GM19395 (cell line): ENCODE measurements around the gene NANP.
"Not testable (repeated sequence)": the region's sequence is repeated elsewhere in the genome, so short reads cannot be mapped to it uniquely, and the experiment has no call there.

Experiments
- ATAC-seq: cut with Tn5 transposase; IDR thresholded peaks from one replicate; pipeline ENCODE4 v1.9.1; 2021; ENCODE audit warnings: mild to moderate bottlenecking, moderate library complexity; ENCODE audit not compliant: unreplicated experiment

Gene NANP

DNA sequence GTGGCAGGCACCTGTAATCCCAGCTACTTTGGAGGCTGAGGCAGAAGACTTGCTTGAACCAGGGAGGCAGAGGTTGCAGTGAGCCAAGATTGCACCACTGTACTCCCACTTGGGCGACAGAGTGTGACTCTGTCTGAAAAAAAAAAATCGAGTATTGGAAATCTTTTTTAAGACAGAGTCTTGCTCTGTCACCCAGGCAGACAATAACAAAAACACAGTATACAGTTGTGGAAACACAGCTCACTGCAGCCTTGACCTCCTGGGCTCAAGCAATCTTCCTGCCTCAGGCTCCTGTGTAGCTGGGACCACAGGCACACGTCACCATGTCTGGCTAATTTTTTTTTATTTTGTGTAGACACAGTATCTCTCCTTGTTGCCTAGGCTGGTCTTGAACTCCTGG lies 15.0 kb downstream of the NANP start:
- no peak for ATAC-seq

- no peak for ATAC-seq
These were observed 17.6 kb downstream of the NANP start for GRCh38 chr20:25606094-25606695.

GRCh38 chr20:25605148-25605547 lies 18.7 kb downstream of the NANP start:
- ATAC-seq: no peak

- no peak for ATAC-seq
These were observed 19.2 kb downstream of the NANP start for GRCh38 chr20:25604611-25605010.

DNA sequence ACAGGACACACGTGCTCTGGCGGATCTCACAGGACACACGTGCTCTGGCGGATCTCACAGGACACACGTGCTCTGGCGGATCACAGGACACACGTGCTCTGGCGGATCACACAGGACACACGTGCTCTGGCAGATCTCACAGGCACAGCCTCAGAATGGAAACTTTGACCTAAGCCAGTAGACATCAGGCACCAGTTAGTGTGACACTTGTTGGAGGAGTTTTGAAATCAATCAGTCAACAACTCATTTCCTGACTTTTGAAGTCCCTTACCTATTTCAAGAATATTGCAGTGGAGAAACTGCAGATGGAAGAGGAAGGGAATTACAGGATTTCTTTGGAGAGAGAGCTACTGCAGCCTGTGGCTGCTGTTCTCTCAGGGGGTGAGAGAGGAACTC lies 20.9 kb downstream of the NANP start:
- not testable (repeated sequence) for ATAC-seq

DNA sequence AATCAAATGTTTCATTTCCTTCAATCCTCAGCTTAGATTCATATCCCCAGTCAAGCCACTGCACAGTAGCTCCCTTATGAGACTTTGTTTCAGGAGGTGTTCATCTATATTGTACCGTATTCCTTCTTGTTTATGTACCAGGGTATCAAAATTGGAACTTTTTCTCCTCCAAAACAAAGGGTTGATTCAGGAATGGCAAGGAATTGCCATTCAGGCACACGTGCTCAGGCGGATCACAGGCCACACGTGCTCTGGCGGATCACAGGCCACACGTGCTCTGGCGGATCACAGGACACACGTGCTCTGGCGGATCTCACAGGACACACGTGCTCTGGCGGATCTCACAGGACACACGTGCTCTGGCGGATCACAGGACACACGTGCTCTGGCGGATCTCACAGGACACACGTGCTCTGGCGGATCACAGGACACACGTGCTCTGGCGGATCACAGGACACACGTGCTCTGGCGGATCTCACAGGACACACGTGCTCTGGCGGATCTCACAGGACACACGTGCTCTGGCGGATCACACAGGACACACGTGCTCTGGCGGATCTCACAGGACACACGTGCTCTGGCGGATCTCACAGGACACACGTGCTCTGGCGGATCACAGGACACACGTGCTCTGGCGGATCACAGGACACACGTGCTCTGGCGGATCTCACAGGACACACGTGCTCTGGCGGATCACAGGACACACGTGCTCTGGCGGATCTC lies 21.5 kb downstream of the NANP start:
- ATAC-seq: not testable (repeated sequence)

- ATAC-seq: no peak
These were observed 22.2 kb downstream of the NANP start for GRCh38 chr20:25601659-25602058.

GRCh38 chr20:25600632-25601031 lies 23.2 kb downstream of the NANP start:
- no peak for ATAC-seq

DNA sequence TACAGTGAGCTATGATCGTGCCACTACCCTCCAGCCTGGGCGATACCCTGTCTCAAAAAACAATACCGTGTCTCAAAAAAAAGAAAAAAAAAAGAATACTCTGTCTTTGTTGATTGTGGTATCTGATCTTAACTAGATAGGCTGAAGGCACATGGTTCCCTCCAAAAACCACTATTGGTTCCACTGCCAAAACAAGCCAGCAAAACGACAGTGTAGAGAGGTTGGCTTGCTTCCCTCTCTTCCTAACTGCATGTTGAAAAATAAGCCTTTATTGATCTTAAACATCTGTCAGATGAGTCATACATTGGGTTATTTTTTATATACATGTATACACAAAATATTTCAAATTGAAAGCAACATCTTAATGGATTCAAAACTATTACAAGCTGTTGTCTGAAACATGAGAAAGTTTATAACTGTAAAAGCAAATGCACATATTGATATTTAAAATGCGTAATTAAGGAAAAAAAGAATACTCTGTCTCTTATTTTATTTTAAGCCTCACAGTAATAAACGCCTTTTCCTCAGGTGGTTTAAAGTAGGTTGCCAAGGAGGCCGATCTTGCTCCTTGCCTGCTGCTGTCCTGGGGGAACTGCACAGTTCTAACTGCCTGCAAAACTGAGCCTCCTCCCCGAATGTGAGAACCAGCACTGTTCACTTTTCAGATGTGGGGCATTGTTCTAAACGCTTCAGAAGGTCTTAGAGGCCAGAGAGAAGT lies 31.5 kb downstream of the NANP start:
- no peak for ATAC-seq

DNA sequence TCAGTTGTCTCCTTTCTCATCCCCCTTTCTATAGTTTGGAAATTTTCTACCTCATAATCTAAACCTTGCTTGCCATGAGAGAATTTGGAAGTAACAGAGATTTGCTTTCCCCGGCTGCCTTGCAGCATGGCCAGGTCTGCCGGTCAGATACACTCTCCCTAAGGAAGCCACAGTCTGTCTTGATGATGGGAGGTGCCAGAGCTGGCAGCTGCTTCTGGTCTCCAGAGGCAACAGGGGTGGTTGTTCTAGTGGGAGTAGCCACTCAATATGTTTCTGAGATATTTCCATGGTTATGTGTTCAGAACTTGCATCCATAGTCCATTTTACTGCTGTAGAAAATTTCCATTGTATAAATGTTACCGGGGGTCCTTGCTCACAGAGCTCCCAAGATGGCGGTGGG lies 33.0 kb downstream of the NANP start:
- ATAC-seq: not testable (repeated sequence)

GRCh38 chr20:25588491-25588890 lies 35.3 kb downstream of the NANP start:
- ATAC-seq: no peak

DNA sequence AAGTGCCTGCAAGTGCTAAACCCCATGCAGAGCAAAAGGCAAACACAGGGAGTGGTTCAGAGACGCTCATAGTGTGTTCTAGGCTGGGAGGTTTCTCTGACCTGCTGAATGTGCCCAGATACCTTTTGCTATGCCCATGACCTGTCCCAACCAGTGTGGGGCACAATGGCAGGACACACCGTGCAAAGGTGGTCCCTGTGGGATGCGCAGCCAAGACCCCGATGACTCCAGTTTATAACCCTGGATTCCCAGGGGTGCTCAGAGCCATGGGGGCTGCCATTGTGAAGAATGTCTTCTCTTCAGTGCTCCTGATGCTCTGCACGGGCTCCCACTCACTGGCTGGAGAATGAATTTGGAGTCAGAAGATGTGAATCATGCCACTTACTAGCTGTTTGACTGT lies 36.3 kb downstream of the NANP start:
- ATAC-seq: no peak

DNA sequence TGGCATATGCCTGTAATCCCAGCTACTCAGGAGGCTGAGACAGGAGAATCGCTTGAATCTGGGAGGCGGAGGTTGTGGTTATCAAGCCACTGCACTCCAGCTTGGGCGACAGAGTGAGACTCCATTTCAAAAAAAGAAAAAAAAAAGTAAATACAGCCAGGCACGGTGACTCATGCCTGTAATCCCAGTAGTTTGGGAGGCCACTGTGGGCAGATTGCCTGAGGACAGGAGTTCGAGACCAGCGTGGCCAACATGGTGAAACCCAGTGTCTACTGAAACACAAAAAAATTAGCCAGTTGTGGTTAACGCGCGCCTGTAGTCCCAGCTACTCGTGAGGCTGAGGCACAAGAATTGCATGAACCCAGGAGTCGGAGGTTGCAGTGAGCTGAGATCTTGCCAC lies 36.9 kb downstream of the NANP start:
- ATAC-seq: no peak

- peak; percentile 81 for ATAC-seq
These were observed 38.7 kb downstream of the NANP start, which contains the start of gene NINL for GRCh38 chr20:25584905-25585704. Gene NINL, minus strand, starts transcription at chr20:25585531. Its CDS starts 58,944 bp downstream, at chr20:25526587.

- ATAC-seq: not testable (repeated sequence)
These were observed 40.2 kb downstream of the NANP start for GRCh38 chr20:25583607-25584006.

GRCh38 chr20:25580711-25581110 lies 43.1 kb downstream of the NANP start:
- ATAC-seq: no peak

DNA sequence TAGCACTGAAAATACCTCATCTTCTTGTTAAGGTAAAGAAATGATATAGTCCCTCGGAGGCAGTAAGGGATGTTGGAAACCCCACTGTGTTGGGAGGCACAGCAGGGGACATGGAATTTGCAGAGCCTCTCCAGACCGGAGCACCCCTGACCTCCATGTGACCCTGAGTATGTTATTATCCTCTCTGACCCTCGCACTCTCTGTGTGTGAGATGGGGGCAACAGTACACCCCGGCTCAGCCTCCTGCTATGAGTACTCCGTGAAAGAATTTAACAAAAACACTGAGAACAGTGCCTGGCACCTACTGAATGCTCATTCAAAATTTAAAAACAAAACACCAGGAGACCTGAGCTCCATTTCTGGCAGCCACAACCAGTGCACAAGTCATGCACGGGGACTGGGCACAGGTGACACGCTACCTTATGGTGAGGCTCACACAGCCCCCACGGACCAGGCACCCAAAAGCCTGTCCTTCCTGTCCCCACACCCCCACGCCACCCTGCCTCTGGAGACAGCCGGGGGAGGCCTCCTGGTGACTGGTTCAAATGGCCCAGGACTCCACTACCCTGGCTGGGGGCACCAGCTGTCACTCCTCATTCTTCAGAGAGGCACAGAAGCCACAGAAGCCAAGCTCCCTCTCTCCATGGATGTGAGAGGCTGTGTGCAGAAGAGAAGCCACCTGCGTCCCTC lies 44.6 kb downstream of the NANP start:
- ATAC-seq: no peak

DNA sequence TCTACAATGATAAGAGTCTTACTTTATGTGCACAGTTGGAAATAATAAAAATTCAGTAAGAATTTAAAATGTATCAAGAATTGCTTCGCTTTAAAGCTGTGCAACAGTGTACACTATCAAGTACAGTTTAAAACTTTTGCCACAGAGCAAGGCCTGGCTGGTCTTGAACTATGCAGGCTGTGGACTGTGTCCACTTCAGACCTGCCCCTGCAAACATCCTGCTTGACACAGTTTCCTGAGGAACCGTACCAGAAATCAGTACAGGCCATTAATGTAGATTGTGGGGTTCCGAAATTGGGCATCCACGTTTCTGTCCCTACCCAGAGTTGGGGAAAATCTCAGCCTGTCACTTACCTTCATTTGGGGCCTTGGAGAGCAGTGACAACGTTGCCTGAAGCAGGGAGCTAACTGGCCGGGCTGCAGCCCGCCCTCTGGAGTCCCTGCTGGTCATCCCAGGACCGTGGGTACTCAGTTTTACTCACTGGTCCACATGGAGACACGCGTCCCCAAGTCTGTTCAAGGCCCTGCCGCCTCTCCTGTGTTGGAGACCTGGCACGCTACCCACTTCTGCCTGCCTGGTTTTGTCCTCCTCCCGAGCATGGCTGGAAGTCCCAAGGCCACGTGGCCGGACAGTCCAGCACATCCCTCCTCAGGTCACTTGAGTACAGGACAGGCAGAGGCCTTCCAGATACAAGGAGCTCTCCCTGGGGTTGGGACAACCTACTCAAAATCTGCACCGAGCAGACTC lies 46.9 kb downstream of the NANP start:
- ATAC-seq: no peak

GRCh38 chr20:25574411-25574810 lies 49.4 kb downstream of the NANP start:
- no peak for ATAC-seq
